Germinal center (tissue), 1 donor: Measurements from ENCODE around the gene CIDEA.

Experiments used
- DNase-seq: peaks from one replicate; pipeline ENCODE4 v3.0.0; 2012; ENCODE audit warnings: mixed read lengths, low spot score

Gene CIDEA

GRCh38 chr18:12301263-12302005 lies 47.3 kb downstream of the CIDEA start:
- no peak for DNase-seq

GRCh38 chr18:12302391-12303147 lies 48.4 kb downstream of the CIDEA start:
- no peak for DNase-seq

GRCh38 chr18:12304351-12305210 lies 50.4 kb downstream of the CIDEA start:
- no peak for DNase-seq

- no peak for DNase-seq
Measured at GRCh38 chr18:12305211-12305610, 51.0 kb downstream of the CIDEA start.

GRCh38 chr18:12305930-12306629 lies 51.9 kb downstream of the CIDEA start:
- no peak for DNase-seq

- DNase-seq = peak; percentile 40
Measured at GRCh38 chr18:12306752-12307700, 52.9 kb downstream of the CIDEA start.

GRCh38 chr18:12307701-12308385 lies 53.7 kb downstream of the CIDEA start, which contains the start of gene TUBB6:
TUBB6 (plus strand) TSS chr18:12308241; CDS start chr18:12308293, 52 bp downstream.
- peak; percentile 54 for DNase-seq

GRCh38 chr18:12308386-12309100 lies 54.4 kb downstream of the CIDEA start:
- peak; percentile 30 for DNase-seq

GRCh38 chr18:12309683-12310198 lies 55.6 kb downstream of the CIDEA start:
- DNase-seq = no peak

- no peak for DNase-seq
Measured at GRCh38 chr18:12310762-12311161, 56.6 kb downstream of the CIDEA start.

- no peak for DNase-seq
Measured at GRCh38 chr18:12312976-12313375, 58.8 kb downstream of the CIDEA start.

GRCh38 chr18:12313530-12314245 lies 59.5 kb downstream of the CIDEA start:
- no peak for DNase-seq

GRCh38 chr18:12314591-12315305 lies 60.6 kb downstream of the CIDEA start:
- no peak for DNase-seq

- DNase-seq = no peak
Measured at GRCh38 chr18:12315490-12315889, 61.3 kb downstream of the CIDEA start.

- no peak for DNase-seq
Measured at GRCh38 chr18:12315911-12316310, 61.8 kb downstream of the CIDEA start.

GRCh38 chr18:12317664-12318333 lies 63.6 kb downstream of the CIDEA start:
- DNase-seq = no peak

GRCh38 chr18:12318334-12318697 lies 64.2 kb downstream of the CIDEA start:
- DNase-seq = no peak
